Midbrain (tissue), 1 donor: ENCODE results near the gene SSTR4.
A peak's percentile ranks its signal among the peaks of the same experiment; 100 is the strongest.
"Not testable (repeated sequence)": the region's sequence is repeated elsewhere in the genome, so short reads cannot be mapped to it uniquely, and the experiment has no call there.

Source experiments
- DNase-seq: peaks from one replicate; lab custom pipeline; 2025; lab: John Stamatoyannopoulos, UW

SSTR4 gene

GRCh38 chr20:23018432-23018831, 16.7 kb upstream of the SSTR4 start:
- DNase-seq: no peak

- no peak for DNase-seq
Measured at GRCh38 chr20:23018941-23019340, 16.2 kb upstream of the SSTR4 start.

GRCh38 chr20:23019403-23019802, 15.7 kb upstream of the SSTR4 start:
- DNase-seq: peak; percentile 33

GRCh38 chr20:23020230-23021018, 14.7 kb upstream of the SSTR4 start:
- DNase-seq: no peak

- no peak for DNase-seq
Measured at GRCh38 chr20:23021541-23021940, 13.6 kb upstream of the SSTR4 start.

- DNase-seq: no peak
Measured at GRCh38 chr20:23021951-23022350, 13.2 kb upstream of the SSTR4 start.

GRCh38 chr20:23022849-23023248, 12.3 kb upstream of the SSTR4 start:
- no peak for DNase-seq

- no peak for DNase-seq
Measured at GRCh38 chr20:23023621-23024177, 11.4 kb upstream of the SSTR4 start.

GRCh38 chr20:23024701-23025100, 10.4 kb upstream of the SSTR4 start:
- DNase-seq: no peak

GRCh38 chr20:23025503-23025902, 9.6 kb upstream of the SSTR4 start:
- DNase-seq: not testable (repeated sequence)

GRCh38 chr20:23027721-23028120, 7.4 kb upstream of the SSTR4 start:
- peak; percentile 26 for DNase-seq

GRCh38 chr20:23028392-23028791, 6.7 kb upstream of the SSTR4 start:
- no peak for DNase-seq

- no peak for DNase-seq
Measured at GRCh38 chr20:23029324-23029723, 5.8 kb upstream of the SSTR4 start.

GRCh38 chr20:23031346-23031745, 3.8 kb upstream of the SSTR4 start:
- DNase-seq: no peak

GRCh38 chr20:23032056-23032749, 2.9 kb upstream of the SSTR4 start:
- DNase-seq: no peak

- no peak for DNase-seq
Measured at GRCh38 chr20:23032750-23033078, 2.4 kb upstream of the SSTR4 start.

- DNase-seq: no peak
Measured at GRCh38 chr20:23033918-23034317, 1.2 kb upstream of the SSTR4 start.

GRCh38 chr20:23035731-23036130, 619 bp downstream of the SSTR4 start:
- no peak for DNase-seq

- no peak for DNase-seq
Measured at GRCh38 chr20:23036371-23036770, 1.3 kb downstream of the SSTR4 start.

GRCh38 chr20:23037017-23037481, 1.9 kb downstream of the SSTR4 start:
- DNase-seq: no peak

GRCh38 chr20:23039136-23039875, 4.2 kb downstream of the SSTR4 start:
- DNase-seq: no peak

- DNase-seq: no peak
Measured at GRCh38 chr20:23039885-23040508, 4.9 kb downstream of the SSTR4 start.
